Activated naive CD8-positive, alpha-beta T cell treated with anti-CD3 and anti-CD28 coated beads, Interleukin-2, amount 10 ng/mL, durations not matched to agents 7 days and 5 days (primary cell): Measurements from ENCODE around the gene C2orf68. TPM values are rescaled to one million over a fixed set of nuclear protein-coding genes. Genes with fewer than 3 reads are reported as not detected.
"Not testable (repeated sequence)": the region's sequence is repeated elsewhere in the genome, so short reads cannot be mapped to it uniquely, and the experiment has no call there.

Experiments
- ATAC-seq: fragments of 150-1000 bp; cut with Tn5 transposase; one replicate; pipeline ENCODE4 v1.10.0; 2021; ENCODE audit warnings: low read depth, moderate library complexity
- POLR2A ChIA-PET: fragments of 350-600 bp; sonication (Branson Sonifier 250); formaldehyde crosslinking; loops from one replicate; lab custom pipeline; 2021; ENCODE audit warnings: antibody characterized with exemption; lab: Charles Lee
- DNase-seq: peaks from one replicate; pipeline ENCODE4 v3.0.0; 2021
- H3K27ac Mint-ChIP-seq: one replicate; pipeline ENCODE4 v1.8.0; 2022; ENCODE audit warnings: mild to moderate bottlenecking, mixed read lengths
- H3K27me3 Mint-ChIP-seq: one replicate; pipeline ENCODE4 v1.8.0; 2022; ENCODE audit warnings: mild to moderate bottlenecking, moderate library complexity, mixed read lengths
- H3K36me3 Mint-ChIP-seq: one replicate; pipeline ENCODE4 v1.8.0; 2021; ENCODE audit warnings: mild to moderate bottlenecking, mixed read lengths
- H3K4me1 Mint-ChIP-seq: one replicate; pipeline ENCODE4 v1.8.0; 2021; ENCODE audit warnings: mixed read lengths
- H3K4me3 Mint-ChIP-seq: one replicate; pipeline ENCODE4 v1.8.0; 2022; ENCODE audit warnings: mild to moderate bottlenecking, moderate library complexity, mixed read lengths
- H3K9me3 Mint-ChIP-seq: one replicate; pipeline ENCODE4 v1.8.0; 2021; ENCODE audit warnings: mixed read lengths
- total RNA-seq, 2 experiments: library from RNA; stranded (reverse); gene quantifications; one replicate each; pipeline ENCODE4 v1.2.3, GENCODE V29; 2021

Gene C2orf68
- total RNA-seq, 2 experiments from 2014 or later: 54.7 to 61.2 TPM

DNA sequence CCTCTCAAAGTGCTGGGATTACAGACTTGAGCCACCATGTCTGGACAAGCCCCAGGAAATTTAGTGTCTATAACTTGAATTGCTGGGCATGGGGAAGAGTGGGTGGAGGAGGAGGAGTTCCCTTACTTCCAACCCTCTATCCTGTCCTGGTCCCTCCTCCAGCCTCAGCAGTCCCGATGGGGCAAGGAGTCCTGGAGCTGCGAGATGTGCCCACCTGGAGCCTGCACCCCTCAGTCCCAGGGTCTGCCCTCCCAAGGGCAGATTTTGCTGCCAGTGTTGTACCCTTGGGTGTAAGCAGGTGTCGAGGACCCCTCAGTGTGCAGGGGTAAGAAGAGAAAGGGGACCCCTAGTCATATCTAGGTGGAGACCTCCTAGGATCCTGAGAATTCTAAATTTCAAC lies 31.7 kb downstream of the C2orf68 start:
- Mint-ChIP-seq H3K9me3 (no peaks in the 10 kb centered on the region), H3K4me1 (peaks cover 43% of the 10 kb centered on the region), H3K4me3 (peak overlapping the region; percentile 92), H3K27me3 (no peaks in the 10 kb centered on the region), H3K27ac (no peak overlapping the region), H3K36me3 (peaks cover 24% of the 10 kb centered on the region)
- no peak for DNase-seq
- POLR2A ChIA-PET: interaction anchor here (0.6 to 4.5 kb wide), 7 partner anchors 7 to 1495 kb away, joined by 3 to 30 read pairs (median 5); partner anchors contain the start of genes GGCX, RNF181 and TGOLN2
- no peak for ATAC-seq

DNA sequence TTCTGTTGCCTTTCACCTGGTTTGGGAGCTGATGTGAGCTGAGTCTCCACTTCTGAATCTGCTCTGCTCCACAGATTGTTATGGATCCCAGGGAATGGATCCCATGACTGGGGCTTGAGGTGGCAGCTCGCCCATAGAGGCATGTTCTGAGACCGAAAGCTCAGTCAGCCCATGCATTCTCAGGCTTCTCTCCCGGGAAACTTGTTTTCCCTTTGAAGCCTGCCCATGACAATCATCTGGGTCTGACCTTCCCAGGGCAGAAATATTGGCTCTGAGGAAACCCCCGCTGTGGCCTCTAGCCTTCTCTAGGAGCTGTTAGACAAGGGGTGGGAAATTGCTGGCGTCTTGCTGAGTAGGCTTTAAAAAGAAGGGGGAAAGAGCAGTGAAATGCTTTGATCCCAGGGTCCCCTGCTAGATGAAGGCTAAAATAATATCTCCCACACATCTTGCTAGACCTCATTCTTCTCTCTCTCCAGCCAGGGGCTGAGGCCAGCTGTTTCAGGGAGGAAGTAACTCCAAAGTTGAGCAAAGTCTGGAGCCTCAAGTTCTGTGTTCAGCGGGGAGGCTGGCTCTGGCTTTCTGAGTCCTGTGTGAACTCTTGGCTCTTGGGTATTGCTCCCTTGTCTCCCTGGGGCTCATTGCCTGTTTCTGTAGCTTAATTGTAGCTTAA lies 32.5 kb downstream of the C2orf68 start:
- Mint-ChIP-seq H3K27ac (peak overlapping the region; percentile 90), H3K4me1 (peaks cover 39% of the 10 kb centered on the region), H3K36me3 (peaks cover 24% of the 10 kb centered on the region), H3K27me3 (no peaks in the 10 kb centered on the region), H3K4me3 (peak overlapping the region; percentile 92), H3K9me3 (no peaks in the 10 kb centered on the region)
- POLR2A ChIA-PET: interaction anchor here (0.6 to 4.5 kb wide), 12 partner anchors 8 to 1496 kb away, joined by 3 to 30 read pairs (median 4); partner anchors contain the start of genes GGCX, RNF181, SH2D6 and TGOLN2
- ATAC-seq (no peak), DNase-seq (no peak)

DNA sequence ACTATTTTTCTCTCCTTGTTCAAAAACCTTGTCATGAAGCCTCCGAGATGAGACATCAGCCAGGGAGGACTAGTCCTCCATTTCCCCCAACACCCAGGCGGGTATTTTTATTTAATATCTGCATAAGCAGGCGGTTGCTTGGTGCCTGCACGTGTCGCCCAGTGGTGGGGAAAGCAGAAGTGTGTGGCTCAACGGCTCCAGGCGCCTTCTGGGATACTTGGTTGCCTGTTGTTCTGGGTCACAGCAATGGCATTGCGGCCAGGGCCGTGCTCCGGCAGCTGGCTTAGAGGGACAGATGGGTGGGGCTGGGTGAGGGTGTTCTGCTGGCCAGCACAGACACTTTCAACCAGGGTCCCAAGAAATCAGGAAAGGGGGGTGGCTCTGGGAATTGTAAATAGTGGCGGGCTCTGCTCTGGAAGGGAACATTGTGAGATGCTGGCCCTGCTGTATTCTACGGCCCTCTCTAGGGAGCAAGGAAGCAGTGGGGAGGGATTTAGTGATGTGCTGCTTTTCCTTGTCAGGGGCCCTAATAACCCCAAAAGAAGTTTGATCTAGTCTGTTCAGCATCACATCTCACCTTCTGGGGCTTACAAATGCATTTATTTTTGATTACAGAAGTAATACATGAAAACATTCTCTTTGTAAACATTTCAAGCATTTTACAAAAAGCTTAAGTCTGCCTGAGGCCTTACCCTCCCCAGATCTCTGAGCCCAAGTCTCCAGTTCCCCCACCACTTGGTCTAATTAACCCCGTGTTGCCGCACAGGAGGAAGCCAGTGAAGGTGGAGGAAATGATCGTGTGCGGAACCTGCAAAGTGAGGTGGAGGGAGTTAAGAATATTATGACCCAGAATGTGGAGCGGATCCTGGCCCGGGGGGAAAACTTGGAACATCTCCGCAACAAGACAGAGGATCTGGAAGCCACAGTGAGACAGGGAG lies 33.4 kb downstream of the C2orf68 start:
- peak overlapping the region; percentile 92 for H3K4me3 Mint-ChIP-seq
- POLR2A ChIA-PET: interaction anchor here (0.8 to 4.5 kb wide), 14 partner anchors 9 to 251 kb away, joined by 3 to 30 read pairs (median 5); partner anchors contain the start of genes C2orf68, GGCX, MAT2A and RNF181
- peak; percentile 45 for DNase-seq
- peaks cover 23% of the 10 kb centered on the region for H3K36me3 Mint-ChIP-seq
- peaks cover 33% of the 10 kb centered on the region for H3K4me1 Mint-ChIP-seq
- no peaks in the 10 kb centered on the region for H3K27me3 Mint-ChIP-seq
- peak; percentile 40 for ATAC-seq
- no peaks in the 10 kb centered on the region for H3K9me3 Mint-ChIP-seq
- H3K27ac Mint-ChIP-seq: peak overlapping the region; percentile 90

DNA sequence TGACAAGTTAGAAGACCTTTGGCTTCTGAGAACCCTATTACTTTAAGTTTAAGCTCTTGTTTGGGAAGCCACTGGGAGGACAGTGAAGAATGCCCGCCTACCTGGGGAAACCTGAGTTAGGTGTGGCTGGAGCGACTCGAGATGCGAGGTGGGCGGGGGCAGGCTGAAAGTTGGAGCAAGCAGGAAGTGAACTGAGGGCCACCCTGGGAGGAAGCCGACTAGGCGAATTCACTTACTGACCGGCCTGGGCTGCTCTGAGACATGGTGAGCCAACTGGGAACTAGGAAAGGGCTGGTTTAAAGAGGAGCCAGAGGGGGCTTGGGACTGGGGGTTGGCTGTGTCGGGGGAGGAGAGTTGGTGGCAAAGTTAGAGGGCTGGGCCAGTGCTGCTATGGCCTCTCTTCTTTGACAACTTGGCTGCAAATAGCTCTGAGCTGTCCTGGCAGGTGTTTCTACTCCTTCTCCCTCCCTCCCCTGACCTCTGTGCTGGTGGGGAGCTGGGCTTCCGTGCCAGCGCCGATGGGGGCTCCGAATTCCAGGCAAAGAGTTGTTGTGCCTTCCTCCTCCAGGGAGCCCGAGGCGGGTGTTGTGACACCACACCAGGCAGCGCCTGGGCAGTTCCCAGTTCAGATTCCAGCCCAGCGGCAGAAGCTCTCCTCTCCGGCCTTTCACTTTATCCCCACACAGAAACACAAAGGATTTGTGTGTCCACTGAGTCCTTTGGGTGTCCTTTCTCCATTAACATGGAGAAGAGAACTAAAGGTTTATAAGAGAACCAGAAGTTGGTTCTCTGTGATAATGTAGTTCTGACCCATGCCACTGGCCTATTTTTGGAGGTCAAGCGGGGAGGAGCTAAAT lies 34.3 kb downstream of the C2orf68 start, which contains the start of gene VAMP8:
Gene VAMP8 (plus strand): TSS at position 201 of the 857 bp plus-strand sequence. CDS start 61 bp downstream, at position 262.
- POLR2A ChIA-PET: interaction anchor here (0.7 to 4.5 kb wide), 11 partner anchors 10 to 250 kb away, joined by 3 to 30 read pairs (median 5); partner anchors contain the start of genes C2orf68, GGCX, MAT2A and RNF181
- H3K9me3 Mint-ChIP-seq: no peaks in the 10 kb centered on the region
- H3K27ac Mint-ChIP-seq: peak within 1 kb of the TSS; percentile 90
- H3K4me1 Mint-ChIP-seq: peaks cover 30% of the 10 kb centered on the region
- H3K4me3 Mint-ChIP-seq: peak within 1 kb of the TSS; percentile 92
- ATAC-seq: peak; percentile 82
- peaks cover 1% of the 10 kb centered on the region for H3K27me3 Mint-ChIP-seq
- DNase-seq: peak; percentile 66
- peaks cover 19% of the 10 kb centered on the region for H3K36me3 Mint-ChIP-seq

DNA sequence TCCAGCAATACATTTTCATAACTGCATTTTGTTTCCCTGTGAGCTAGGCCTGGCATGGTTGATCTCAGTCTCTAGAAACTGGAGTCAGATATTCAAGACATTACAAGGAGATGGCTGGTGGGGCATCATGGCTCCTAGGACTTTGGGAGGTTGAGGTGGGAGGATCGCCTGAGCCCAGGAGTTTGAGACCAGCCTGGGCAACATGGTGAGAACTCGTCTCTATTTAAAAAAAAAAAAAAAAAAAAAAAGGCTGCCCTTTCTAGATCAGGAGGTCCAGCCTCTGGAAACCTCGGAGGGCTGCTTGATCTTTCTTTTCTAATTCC lies 34.8 kb downstream of the C2orf68 start:
- ATAC-seq: no peak
- POLR2A ChIA-PET: interaction anchor here (0.7 to 4.5 kb wide), 7 partner anchors 12 to 250 kb away, joined by 3 to 30 read pairs (median 9); partner anchors contain the start of genes GGCX, RNF181 and TGOLN2
- peak overlapping the region; percentile 90 for H3K27ac Mint-ChIP-seq
- peaks cover 16% of the 10 kb centered on the region for H3K36me3 Mint-ChIP-seq
- peaks cover 4% of the 10 kb centered on the region for H3K27me3 Mint-ChIP-seq
- peak overlapping the region; percentile 92 for H3K4me3 Mint-ChIP-seq
- no peaks in the 10 kb centered on the region for H3K9me3 Mint-ChIP-seq
- H3K4me1 Mint-ChIP-seq: peaks cover 27% of the 10 kb centered on the region
- DNase-seq: no peak

DNA sequence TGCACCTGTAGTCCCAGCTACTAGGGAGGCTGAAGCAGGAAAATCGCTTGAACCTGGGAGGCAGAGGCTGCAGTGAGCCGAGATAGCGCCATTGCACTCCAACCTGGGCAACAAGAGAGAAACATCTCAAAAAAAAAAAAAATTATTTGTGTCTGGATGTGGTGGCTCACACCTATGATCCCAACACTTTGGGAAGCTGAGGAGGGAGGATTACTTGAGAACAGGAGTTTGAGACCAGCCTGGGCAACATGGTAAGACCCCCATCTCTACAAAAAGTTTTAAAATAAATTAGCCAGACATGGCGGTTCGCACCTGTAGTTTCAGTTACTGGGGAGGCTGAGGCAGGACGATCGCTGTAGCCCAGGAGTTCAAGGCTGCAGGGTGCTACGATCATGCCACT lies 36.1 kb downstream of the C2orf68 start:
- POLR2A ChIA-PET: interaction anchor here (0.6 kb wide), 4 partner anchors 13 to 278 kb away, joined by 3 to 5 read pairs (median 3); no protein-coding TSS in a partner anchor
- H3K4me1 Mint-ChIP-seq: peaks cover 23% of the 10 kb centered on the region

DNA sequence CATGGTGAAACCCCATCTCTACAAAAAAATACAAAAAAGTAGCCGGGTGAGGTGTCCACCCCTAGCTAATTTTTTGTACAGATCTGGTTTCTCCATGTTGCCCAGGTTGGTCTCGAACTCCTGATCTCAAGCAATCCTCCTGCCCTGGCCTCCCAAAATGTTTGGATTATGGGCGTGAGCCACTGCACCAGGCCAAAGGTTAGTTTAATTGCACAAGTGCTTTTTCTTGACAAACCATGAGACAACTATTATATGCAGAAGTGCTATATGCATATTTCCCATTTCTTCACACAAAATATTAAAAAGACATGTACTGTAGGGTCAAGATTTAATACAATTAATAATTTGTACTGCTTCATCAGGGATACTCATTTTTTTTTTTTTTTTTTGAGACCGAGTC lies 45.6 kb downstream of the C2orf68 start:
- POLR2A ChIA-PET: interaction anchor here (0.7 kb wide), 1 partner anchor 17 kb away, joined by 3 read pairs; no protein-coding TSS in a partner anchor
- H3K27ac Mint-ChIP-seq: no peak overlapping the region

More for the DNA sequence above, 36.1 kb downstream of the C2orf68 start:
- Mint-ChIP-seq H3K27me3 (peaks cover 9% of the 10 kb centered on the region), H3K36me3 (peaks cover 9% of the 10 kb centered on the region), H3K27ac (no peak overlapping the region), H3K4me3 (no peak overlapping the region), H3K9me3 (no peaks in the 10 kb centered on the region)
- DNase-seq (no peak), ATAC-seq (no peak)

DNA sequence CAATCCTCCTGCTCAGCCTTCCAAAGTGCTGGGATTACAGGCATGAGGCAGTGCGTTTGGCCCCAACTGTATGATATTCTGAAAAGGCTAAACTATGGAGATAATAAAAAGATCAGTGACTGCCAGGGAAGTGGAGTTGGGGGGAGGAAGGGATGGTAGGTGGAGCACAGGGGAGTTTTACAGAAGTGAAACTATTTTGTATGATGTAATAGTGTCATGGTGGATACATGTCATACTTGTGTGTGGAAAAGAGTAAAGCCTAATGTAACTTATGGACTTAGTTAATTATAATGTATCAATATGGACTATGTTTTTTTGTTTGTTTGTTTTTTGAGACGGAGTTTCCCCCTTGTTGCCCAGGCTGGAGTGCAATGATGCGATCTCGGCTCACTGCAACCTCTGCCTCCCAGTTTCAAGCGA lies 47.7 kb downstream of the C2orf68 start:
- Mint-ChIP-seq H3K9me3 (no peaks in the 10 kb centered on the region), H3K36me3 (no peaks in the 10 kb centered on the region), H3K27ac (peak overlapping the region; percentile 37), H3K4me3 (peak overlapping the region; percentile 5), H3K27me3 (no peaks in the 10 kb centered on the region), H3K4me1 (peaks cover 24% of the 10 kb centered on the region)
- POLR2A ChIA-PET: interaction anchor here (0.6 to 1.3 kb wide), 2 partner anchors 25 to 145 kb away, joined by 3 to 6 read pairs; partner anchors contain the start of genes MAT2A and SH2D6
- ATAC-seq: no peak
- no peak for DNase-seq

More for the DNA sequence above, 45.6 kb downstream of the C2orf68 start:
- H3K4me3 Mint-ChIP-seq: no peak overlapping the region
- DNase-seq (no peak), ATAC-seq (no peak)
- H3K36me3 Mint-ChIP-seq: no peaks in the 10 kb centered on the region
- H3K9me3 Mint-ChIP-seq: no peaks in the 10 kb centered on the region
- peaks cover 9% of the 10 kb centered on the region for H3K27me3 Mint-ChIP-seq
- peaks cover 13% of the 10 kb centered on the region for H3K4me1 Mint-ChIP-seq

DNA sequence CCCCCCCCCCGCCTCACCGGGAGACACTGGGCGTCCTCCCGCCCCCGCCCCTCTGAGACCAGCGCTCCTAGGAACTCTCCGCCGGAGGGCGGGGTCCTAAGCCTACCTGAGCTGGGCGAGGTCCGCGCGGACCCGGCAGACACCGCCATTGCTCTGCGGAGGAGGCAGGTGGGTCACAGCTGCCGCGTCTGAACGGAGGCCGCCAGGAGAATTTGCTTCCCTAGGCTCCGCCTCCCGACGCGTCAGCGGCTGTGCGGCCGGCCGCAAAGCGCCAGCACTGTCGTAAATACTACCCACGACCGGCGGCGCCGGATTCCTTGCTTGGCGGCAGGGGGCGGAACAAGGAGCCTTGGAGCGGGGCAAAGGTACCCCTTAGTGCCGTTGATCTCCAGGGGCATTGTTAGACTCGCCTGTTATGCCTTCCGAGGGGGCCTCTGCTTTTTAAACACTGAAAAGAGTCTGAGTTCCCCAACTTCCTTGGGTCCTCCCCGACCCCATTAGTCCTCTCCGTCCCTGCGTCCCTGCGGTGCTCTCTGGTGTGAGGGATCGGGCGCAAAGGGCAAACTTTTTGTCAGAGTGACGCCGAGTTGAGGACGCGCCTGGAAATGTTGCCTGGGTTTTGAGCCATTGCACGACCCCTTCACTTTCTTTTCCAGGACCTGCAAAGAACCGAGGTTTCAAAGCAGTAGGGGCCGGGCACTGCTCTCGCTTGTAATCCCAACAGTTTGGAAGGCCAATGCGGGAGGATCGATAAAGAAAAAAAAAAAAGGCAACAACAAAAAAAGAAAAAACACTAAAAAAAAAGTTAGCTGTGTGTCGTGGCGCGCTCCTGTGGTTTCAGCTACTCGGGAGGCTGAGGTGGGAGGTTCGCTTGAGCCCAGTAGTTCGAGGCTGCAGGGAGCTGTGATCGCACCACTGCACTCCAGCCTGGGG lies 50.3 kb downstream of the C2orf68 start, which contains the start of gene GGCX:
Gene GGCX (minus strand): TSS at position 214 of the 933 bp plus-strand sequence. CDS start 65 bp downstream, at position 149.
- ATAC-seq (peak; percentile 95), DNase-seq (peak; percentile 89)
- H3K36me3 Mint-ChIP-seq: peaks cover 5% of the 10 kb centered on the region
- peaks cover 24% of the 10 kb centered on the region for H3K4me1 Mint-ChIP-seq
- H3K27ac Mint-ChIP-seq: peak within 1 kb of the TSS; percentile 95
- no peaks in the 10 kb centered on the region for H3K9me3 Mint-ChIP-seq
- POLR2A ChIA-PET: interaction anchor here (0.7 to 4.1 kb wide), 20 partner anchors 8 to 242 kb away, joined by 3 to 30 read pairs (median 4); partner anchors contain the start of genes C2orf68, MAT2A, RNF181 and SH2D6
- H3K4me3 Mint-ChIP-seq: peak within 1 kb of the TSS; percentile 97
- no peaks in the 10 kb centered on the region for H3K27me3 Mint-ChIP-seq

DNA sequence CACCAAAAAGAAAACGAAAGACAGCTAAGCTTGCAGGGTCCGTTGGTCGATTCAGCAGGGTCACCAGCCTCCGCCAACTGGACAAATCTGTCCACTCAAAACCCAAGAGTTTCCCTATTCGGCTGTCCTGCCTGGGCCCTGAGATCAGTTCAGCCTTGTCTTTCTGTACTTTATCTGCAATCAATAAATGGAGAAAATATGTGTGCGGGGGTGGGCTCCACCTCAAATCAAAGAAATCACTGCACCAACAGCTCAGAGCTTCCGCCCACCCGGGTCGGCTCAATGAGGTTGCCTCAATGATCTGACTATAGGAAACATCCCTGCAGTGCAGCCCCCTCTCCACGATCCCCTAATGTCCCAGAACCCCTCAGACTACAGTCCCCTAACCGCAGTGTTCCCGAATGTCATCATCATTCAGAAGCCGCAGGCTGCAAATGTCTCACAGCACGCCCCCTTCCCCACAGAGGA lies 51.0 kb downstream of the C2orf68 start:
- Mint-ChIP-seq H3K4me3 (peak overlapping the region; percentile 97), H3K36me3 (peaks cover 5% of the 10 kb centered on the region), H3K4me1 (peaks cover 24% of the 10 kb centered on the region), H3K27me3 (no peaks in the 10 kb centered on the region), H3K27ac (peak overlapping the region; percentile 95), H3K9me3 (no peaks in the 10 kb centered on the region)
- no peak for DNase-seq
- POLR2A ChIA-PET: interaction anchor here (0.7 to 4.1 kb wide), 11 partner anchors 9 to 142 kb away, joined by 3 to 30 read pairs (median 8); partner anchors contain the start of genes MAT2A, RNF181, SH2D6 and VAMP8
- peak; percentile 25 for ATAC-seq

DNA sequence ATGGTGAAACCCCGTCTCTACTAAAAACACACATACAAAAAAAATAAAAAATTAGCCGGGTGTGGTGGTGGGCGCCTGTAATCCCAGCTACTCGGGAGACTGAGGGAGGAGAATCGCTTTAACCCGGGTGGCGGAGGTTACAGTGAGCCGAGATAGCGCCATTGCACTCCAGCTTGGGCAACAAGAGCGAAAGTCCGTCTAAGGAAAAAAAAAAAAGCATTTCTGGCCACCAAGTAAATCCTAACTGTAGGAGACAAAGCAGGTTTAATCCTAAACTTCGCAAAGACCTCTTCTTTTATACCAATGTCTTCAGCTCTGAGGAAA lies 51.5 kb downstream of the C2orf68 start:
- H3K4me3 Mint-ChIP-seq: peak overlapping the region; percentile 97
- H3K27me3 Mint-ChIP-seq, H3K36me3 Mint-ChIP-seq, DNase-seq, ATAC-seq, H3K9me3 Mint-ChIP-seq: not testable (repeated sequence)
- H3K27ac Mint-ChIP-seq: peak overlapping the region; percentile 95
- peaks cover 24% of the 10 kb centered on the region for H3K4me1 Mint-ChIP-seq
- POLR2A ChIA-PET: interaction anchor here (0.7 to 4.1 kb wide), 9 partner anchors 9 to 205 kb away, joined by 3 to 30 read pairs (median 15); partner anchors contain the start of genes ELMOD3, MAT2A, RNF181 and SH2D6
